ENCODE results near the gene SNX4.
A peak's percentile ranks its signal among the peaks of the same experiment; 100 is the strongest.
"Not testable (repeated sequence)": the region's sequence is repeated elsewhere in the genome, so short reads cannot be mapped to it uniquely, and the experiment has no call there.

Gene SNX4

GRCh38 chr3:125433611-125434041, 86.4 kb downstream of the SNX4 start:
- no peaks in the 10 kb centered on the region for H3K36me3 ChIP-seq (ENCODE audit: control insufficient read depth, insufficient read depth, low read length, severe bottlenecking)
- peaks cover 3% of the 10 kb centered on the region for H3K9me3 ChIP-seq (ENCODE audit: control insufficient read depth, low read length)
- DNase-seq (ENCODE audit: low read depth): no peak
- no peaks in the 10 kb centered on the region for H3K27me3 ChIP-seq (replicated peaks; ENCODE audit: control insufficient read depth, insufficient read depth, low read length)
- no peak overlapping the region for H3K4me3 ChIP-seq (ENCODE audit: low read length)
- no peak overlapping the region for H3K9ac ChIP-seq (ENCODE audit: low read length)
- H3K4me1 ChIP-seq (ENCODE audit: control insufficient read depth, insufficient read depth, low read length): peaks cover 36% of the 10 kb centered on the region

- peaks cover 33% of the 10 kb centered on the region for H3K4me1 ChIP-seq (ENCODE audit: control insufficient read depth, insufficient read depth, low read length)
- no peaks in the 10 kb centered on the region for H3K27me3 ChIP-seq (replicated peaks; ENCODE audit: control insufficient read depth, insufficient read depth, low read length)
- no peaks in the 10 kb centered on the region for H3K36me3 ChIP-seq (ENCODE audit: control insufficient read depth, insufficient read depth, low read length, severe bottlenecking)
- no peak overlapping the region for H3K9ac ChIP-seq (ENCODE audit: low read length)
- peaks cover 3% of the 10 kb centered on the region for H3K9me3 ChIP-seq (ENCODE audit: control insufficient read depth, low read length)
- no peak overlapping the region for H3K4me3 ChIP-seq (ENCODE audit: low read length)
- DNase-seq (ENCODE audit: low read depth): no peak
Measured at GRCh38 chr3:125433091-125433534, 86.9 kb downstream of the SNX4 start.

- Histone ChIP-seq H3K9ac (ENCODE audit: low read length) (peak overlapping the region; percentile 36), H3K36me3 (ENCODE audit: control insufficient read depth, insufficient read depth, low read length, severe bottlenecking) (no peaks in the 10 kb centered on the region), H3K27me3 (replicated peaks; ENCODE audit: control insufficient read depth, insufficient read depth, low read length) (no peaks in the 10 kb centered on the region), H3K4me1 (ENCODE audit: control insufficient read depth, insufficient read depth, low read length) (peaks cover 23% of the 10 kb centered on the region), H3K4me3 (ENCODE audit: low read length) (no peak overlapping the region), H3K9me3 (ENCODE audit: control insufficient read depth, low read length) (peaks cover 3% of the 10 kb centered on the region)
- DNase-seq (ENCODE audit: low read depth): peak; percentile 38
Measured at GRCh38 chr3:125431912-125432790, 87.9 kb downstream of the SNX4 start.

GRCh38 chr3:125431391-125431790, 88.6 kb downstream of the SNX4 start:
- Histone ChIP-seq H3K27me3 (replicated peaks; ENCODE audit: control insufficient read depth, insufficient read depth, low read length) (no peaks in the 10 kb centered on the region), H3K9me3 (ENCODE audit: control insufficient read depth, low read length) (peaks cover 3% of the 10 kb centered on the region), H3K4me3 (ENCODE audit: low read length) (no peak overlapping the region), H3K9ac (ENCODE audit: low read length) (peak overlapping the region; percentile 36), H3K36me3 (ENCODE audit: control insufficient read depth, insufficient read depth, low read length, severe bottlenecking) (no peaks in the 10 kb centered on the region), H3K4me1 (ENCODE audit: control insufficient read depth, insufficient read depth, low read length) (peaks cover 23% of the 10 kb centered on the region)
- DNase-seq (ENCODE audit: low read depth): peak; percentile 61

- Histone ChIP-seq H3K9ac (ENCODE audit: low read length) (no peak overlapping the region), H3K36me3 (ENCODE audit: control insufficient read depth, insufficient read depth, low read length, severe bottlenecking) (no peaks in the 10 kb centered on the region), H3K27me3 (replicated peaks; ENCODE audit: control insufficient read depth, insufficient read depth, low read length) (no peaks in the 10 kb centered on the region), H3K9me3 (ENCODE audit: control insufficient read depth, low read length) (peaks cover 3% of the 10 kb centered on the region), H3K4me1 (ENCODE audit: control insufficient read depth, insufficient read depth, low read length) (peaks cover 23% of the 10 kb centered on the region), H3K4me3 (ENCODE audit: low read length) (no peak overlapping the region)
- DNase-seq (ENCODE audit: low read depth): no peak
Measured at GRCh38 chr3:125428216-125428830, 91.7 kb downstream of the SNX4 start.

GRCh38 chr3:125418306-125418705, 101.7 kb downstream of the SNX4 start:
- Histone ChIP-seq H3K4me1 (ENCODE audit: control insufficient read depth, insufficient read depth, low read length) (no peaks in the 10 kb centered on the region), H3K27me3 (replicated peaks; ENCODE audit: control insufficient read depth, insufficient read depth, low read length) (no peaks in the 10 kb centered on the region), H3K4me3 (ENCODE audit: low read length) (no peak overlapping the region), H3K9ac (ENCODE audit: low read length) (no peak overlapping the region), H3K36me3 (ENCODE audit: control insufficient read depth, insufficient read depth, low read length, severe bottlenecking) (no peaks in the 10 kb centered on the region), H3K9me3 (ENCODE audit: control insufficient read depth, low read length) (no peaks in the 10 kb centered on the region)
- DNase-seq (ENCODE audit: low read depth): peak; percentile 44

GRCh38 chr3:125416235-125416634, 103.8 kb downstream of the SNX4 start:
- no peaks in the 10 kb centered on the region for H3K4me1 ChIP-seq (ENCODE audit: control insufficient read depth, insufficient read depth, low read length)
- H3K9me3 ChIP-seq (ENCODE audit: control insufficient read depth, low read length): no peaks in the 10 kb centered on the region
- no peak overlapping the region for H3K4me3 ChIP-seq (ENCODE audit: low read length)
- DNase-seq (ENCODE audit: low read depth): no peak
- H3K27me3 ChIP-seq (replicated peaks; ENCODE audit: control insufficient read depth, insufficient read depth, low read length): no peaks in the 10 kb centered on the region
- no peaks in the 10 kb centered on the region for H3K36me3 ChIP-seq (ENCODE audit: control insufficient read depth, insufficient read depth, low read length, severe bottlenecking)
- H3K9ac ChIP-seq (ENCODE audit: low read length): no peak overlapping the region

GRCh38 chr3:125414669-125415068, 105.3 kb downstream of the SNX4 start:
- no peak for DNase-seq (ENCODE audit: low read depth)
- Histone ChIP-seq H3K9me3 (ENCODE audit: control insufficient read depth, low read length) (no peaks in the 10 kb centered on the region), H3K4me3 (ENCODE audit: low read length) (no peak overlapping the region), H3K36me3 (ENCODE audit: control insufficient read depth, insufficient read depth, low read length, severe bottlenecking) (no peaks in the 10 kb centered on the region), H3K9ac (ENCODE audit: low read length) (no peak overlapping the region), H3K27me3 (replicated peaks; ENCODE audit: control insufficient read depth, insufficient read depth, low read length) (peaks cover 1% of the 10 kb centered on the region), H3K4me1 (ENCODE audit: control insufficient read depth, insufficient read depth, low read length) (no peaks in the 10 kb centered on the region)

GRCh38 chr3:125410922-125411321, 109.1 kb downstream of the SNX4 start:
- no peak for DNase-seq (ENCODE audit: low read depth)
- Histone ChIP-seq H3K36me3 (ENCODE audit: control insufficient read depth, insufficient read depth, low read length, severe bottlenecking) (no peaks in the 10 kb centered on the region), H3K9ac (ENCODE audit: low read length) (no peak overlapping the region), H3K9me3 (ENCODE audit: control insufficient read depth, low read length) (no peaks in the 10 kb centered on the region), H3K4me3 (ENCODE audit: low read length) (no peak overlapping the region), H3K27me3 (replicated peaks; ENCODE audit: control insufficient read depth, insufficient read depth, low read length) (peaks cover 9% of the 10 kb centered on the region), H3K4me1 (ENCODE audit: control insufficient read depth, insufficient read depth, low read length) (no peaks in the 10 kb centered on the region)

- Histone ChIP-seq H3K27me3 (replicated peaks; ENCODE audit: control insufficient read depth, insufficient read depth, low read length) (peaks cover 9% of the 10 kb centered on the region), H3K9ac (ENCODE audit: low read length) (no peak overlapping the region), H3K4me1 (ENCODE audit: control insufficient read depth, insufficient read depth, low read length) (peaks cover 11% of the 10 kb centered on the region), H3K36me3 (ENCODE audit: control insufficient read depth, insufficient read depth, low read length, severe bottlenecking) (no peaks in the 10 kb centered on the region), H3K9me3 (ENCODE audit: control insufficient read depth, low read length) (no peaks in the 10 kb centered on the region), H3K4me3 (ENCODE audit: low read length) (no peak overlapping the region)
- DNase-seq (ENCODE audit: low read depth): no peak
Measured at GRCh38 chr3:125406070-125406469, 113.9 kb downstream of the SNX4 start.

GRCh38 chr3:125405515-125405914, 114.5 kb downstream of the SNX4 start:
- H3K4me3 ChIP-seq (ENCODE audit: low read length): not testable (repeated sequence)

More at GRCh38 chr3:125405515-125405914, 114.5 kb downstream of the SNX4 start:
- DNase-seq (ENCODE audit: low read depth); H3K9me3 ChIP-seq (ENCODE audit: control insufficient read depth, low read length); H3K27me3 ChIP-seq (replicated peaks; ENCODE audit: control insufficient read depth, insufficient read depth, low read length); H3K9ac ChIP-seq (ENCODE audit: low read length); H3K36me3 ChIP-seq (ENCODE audit: control insufficient read depth, insufficient read depth, low read length, severe bottlenecking): not testable (repeated sequence)
- peaks cover 16% of the 10 kb centered on the region for H3K4me1 ChIP-seq (ENCODE audit: control insufficient read depth, insufficient read depth, low read length)
